HepG2 (cell line): ENCODE measurements around the gene ADGRD1. TPM values are rescaled to one million over a fixed set of nuclear protein-coding genes. Genes with fewer than 3 reads are reported as not detected.

Experiments
- ATAC-seq: fragments of 200-7000 bp; cut with Tn5 transposase; 3 replicates; pipeline ENCODE4 v1.9.1; 2020; ENCODE audit warnings: mild to moderate bottlenecking, moderate library complexity
- BruUV-seq: library from RNA; stranded (reverse); fragments of 400-500 nt; replicated peaks from 2 replicates; lab custom pipeline; 2021; lab: Mats Ljungman, UMichigan
- CTCF ChIA-PET: fragments of 300-600 bp; formaldehyde crosslinking; extraction: SDS; loops from one replicate; lab custom pipeline; 2021; ENCODE audit warnings: low total read pairs, inconsistent platforms, low intra/inter-chr PET ratio; lab: Yijun Ruan, JAX
- POLR2A ChIA-PET: fragments of 350-600 bp; sonication (Branson Sonifier 250); formaldehyde crosslinking; loops from one replicate; lab custom pipeline; 2020; ENCODE audit warnings: antibody characterized with exemption, inconsistent platforms; lab: Yijun Ruan, JAX
- DNase-seq: peaks from one replicate; pipeline ENCODE4 v3.0.0-alpha.2; 2015; ENCODE audit warnings: low spot score
- FAIRE-seq: peaks from 3 replicates; lab custom pipeline; 2011; peaks lifted over from hg19 to GRCh38; lab: Jason Lieb, UNC
- H2AFZ ChIP-seq: one replicate; pipeline ENCODE4 v1.6.1; 2011; ENCODE audit warnings: low read length, inconsistent platforms
- H3K27ac ChIP-seq: fragments of 300-600 bp; 3 replicates; pipeline ENCODE4 v1.8.0; 2011; ENCODE audit warnings: mixed run types, mild to moderate bottlenecking, mixed read lengths, low read length, inconsistent platforms; ENCODE audit not compliant: insufficient read depth; ENCODE audit errors: extremely low read length
- H3K27me3 ChIP-seq, 2 experiments: fragments of 200-600 bp in 1 of 2; 2 replicates in 1 of 2; 3 replicates in 1 of 2; pipeline versions ENCODE4 v1.6.0 to v1.8.0; 2011; ENCODE audit warnings: low read length in 2 of 2, mild to moderate bottlenecking in 2 of 2, moderate library complexity in 2 of 2, inconsistent platforms in 1 of 2; ENCODE audit not compliant: insufficient read depth in 2 of 2, control insufficient read depth in 1 of 2
- H3K36me3 ChIP-seq, 2 experiments: fragments of 200-600 bp in 1 of 2; replicated peaks in 1 of 2; 2 replicates in 1 of 2; 3 replicates in 1 of 2; pipeline versions ENCODE4 v1.5.1 to v1.8.0; 2011; ENCODE audit warnings: low read length in 2 of 2, inconsistent platforms in 1 of 2; ENCODE audit not compliant: insufficient read depth in 2 of 2, control insufficient read depth in 1 of 2
- H3K4me1 ChIP-seq: 2 replicates; pipeline ENCODE4 v1.5.1; 2012; ENCODE audit warnings: low read length, inconsistent platforms; ENCODE audit not compliant: insufficient read depth
- H3K4me2 ChIP-seq: 2 replicates; pipeline ENCODE4 v1.6.0; 2011; ENCODE audit warnings: low read depth, low read length, inconsistent platforms
- H3K4me3 ChIP-seq, 3 experiments: fragments of 200-600 bp in 1 of 3; sonication (generic), shearing (Covaris generic) in 1 of 3; replicated peaks in 1 of 3; 2 replicates each; pipeline ENCODE4 v1.5.1; 2011 to 2016; ENCODE audit warnings: low read length in 3 of 3, inconsistent platforms in 2 of 3, low read depth in 2 of 3, mild to moderate bottlenecking in 2 of 3, control low read depth in 1 of 3, mixed read lengths in 1 of 3; ENCODE audit not compliant: insufficient read depth in 1 of 3
- H3K79me2 ChIP-seq: one replicate; pipeline ENCODE4 v1.6.1; 2011; ENCODE audit warnings: low read length, inconsistent platforms; ENCODE audit not compliant: insufficient read depth
- H3K9ac ChIP-seq: 2 replicates; pipeline ENCODE4 v1.6.0; 2011; ENCODE audit warnings: mild to moderate bottlenecking, low read depth, low read length, inconsistent platforms; ENCODE audit not compliant: insufficient read depth
- H3K9me3 ChIP-seq: 2 replicates; pipeline ENCODE4 v1.5.1; 2012; ENCODE audit warnings: mild to moderate bottlenecking, low read length
- H4K20me1 ChIP-seq: 2 replicates; pipeline ENCODE4 v1.6.0; 2011; ENCODE audit warnings: inconsistent platforms, mild to moderate bottlenecking, low read length, moderate library complexity; ENCODE audit not compliant: insufficient read depth
- CTCF ChIP-seq: sonication (generic); formaldehyde crosslinking; IDR thresholded peaks from 2 replicates; pipeline ENCODE4 v1.5.0; 2020; ENCODE audit warnings: mild to moderate bottlenecking, missing genetic modification reagents, moderate library complexity
- KAT7 ChIP-seq: IDR thresholded peaks from 2 replicates; pipeline ENCODE4 v1.6.1; 2018; ENCODE audit warnings: borderline replicate concordance, missing compliant biosample characterization
- PRDM15 ChIP-seq: sonication (generic); formaldehyde crosslinking; IDR thresholded peaks from 2 replicates; pipeline ENCODE4 v1.4.0; 2020; ENCODE audit warnings: missing genetic modification reagents
- STAG1 ChIP-seq: sonication (generic); formaldehyde crosslinking; IDR thresholded peaks from 2 replicates; pipeline ENCODE4 v1.4.0; 2020; ENCODE audit warnings: missing genetic modification reagents
- THAP8 ChIP-seq: sonication (generic); formaldehyde crosslinking; IDR thresholded peaks from 2 replicates; pipeline ENCODE4 v1.5.1; 2020; ENCODE audit warnings: missing genetic modification reagents, mild to moderate bottlenecking, borderline replicate concordance
- YEATS2 ChIP-seq: sonication (generic); formaldehyde crosslinking; IDR thresholded peaks from 2 replicates; pipeline ENCODE4 v1.4.0; 2020; ENCODE audit warnings: missing genetic modification reagents, borderline replicate concordance
- ZFP62 ChIP-seq: sonication (generic); formaldehyde crosslinking; IDR thresholded peaks from 2 replicates; pipeline ENCODE4 v1.4.0; 2020; ENCODE audit warnings: missing genetic modification reagents
- ZNF18 ChIP-seq: sonication (generic); formaldehyde crosslinking; IDR thresholded peaks from 2 replicates; pipeline ENCODE4 v1.8.0; 2022; ENCODE audit warnings: mild to moderate bottlenecking, missing genetic modification reagents; ENCODE audit not compliant: insufficient replicate concordance
- ZNF335 ChIP-seq: sonication (generic); formaldehyde crosslinking; IDR thresholded peaks from 2 replicates; pipeline ENCODE4 v1.4.0; 2020; ENCODE audit warnings: missing genetic modification reagents
- ZNF7 ChIP-seq: IDR thresholded peaks from 2 replicates; pipeline ENCODE4 v1.6.1; 2016; ENCODE audit warnings: missing biosample characterization, missing genetic modification reagents
- WGBS: methylation state at CpG from one replicate; pipeline ENCODE4 v1.1.6; 2017; ENCODE audit warnings: low lambda C conversion rate; 5-methylcytosine and 5-hydroxymethylcytosine counted together
- in situ Hi-C: cut with HindIII; loops from 2 replicates; pipeline ENCODE4 v1.10.0; 2017; ENCODE audit warnings: low pct_unique_long_range_greater_than_20kb; ENCODE audit not compliant: extremely low pct_ligation_motif_present
- intact Hi-C: fragments of 100-400 bp; cut with micrococcal nuclease; formaldehyde crosslinking; loops from one replicate; pipeline ENCODE4 v1.10.0; 2022; ENCODE audit not compliant: unreplicated experiment
- polyA plus RNA-seq, 8 experiments: library from polyadenylated mRNA; depleted of rRNA in 3 of 8; stranded (reverse) in 7 of 8; unstranded in 1 of 8; fragments of >200 nt; fragmentation: Illumina TruSeq in 4 of 8; extraction: Trizol in 4 of 8; gene quantifications; 2 replicates each; pipeline versions ENCODE4 v1.2.1 to v1.2.3, GENCODE V29; 2011 to 2016; ENCODE audit warnings: low read depth in 4 of 8, missing spikeins in 1 of 8, mixed read lengths in 1 of 8; ENCODE audit not compliant: insufficient read depth in 1 of 8
- total RNA-seq, 5 experiments: library from RNA; depleted of rRNA; stranded (reverse); fragments of >200 nt; fragmentation: Illumina TruSeq; extraction: Trizol; gene quantifications; 2 replicates each; pipeline ENCODE4 v1.2.3, GENCODE V29; 2016; ENCODE audit warnings: low read depth in 1 of 5
- TF ChIP-seq, protein P1 (sequence below): sonication (generic); formaldehyde crosslinking; IDR thresholded peaks from 2 replicates; pipeline ENCODE4 v1.4.0; 2020; ENCODE audit warnings: mild to moderate bottlenecking, missing genetic modification reagents

Gene ADGRD1
- total and polyA plus RNA-seq, 2 of the 13 experiments (the other 11 are each of a cell fraction or from before 2014, with no cell fraction given) = 0.46 to 12.4 TPM

GRCh38 chr12:131116468-131117117, 162.9 kb downstream of the ADGRD1 start:
- BruUV-seq = no TSS peak
- Histone ChIP-seq H3K9ac (no peak overlapping the region), H3K27ac (no peak overlapping the region), H3K36me3 (no peaks in the 10 kb centered on the region), H3K9me3 (no peaks in the 10 kb centered on the region), H3K4me2 (no peak overlapping the region), H4K20me1 (no peaks in the 10 kb centered on the region), H2AFZ (no peak overlapping the region), H3K27me3 (no peaks in the 10 kb centered on the region), H3K4me1 (0 out of 2 replicates have a peak, but pooled peaks cover 6% of the 10 kb centered on the region), H3K79me2 (no peaks in the 10 kb centered on the region), H3K4me3 (no peak overlapping the region)
- ATAC-seq (peak; percentile 66), FAIRE-seq (no peak), DNase-seq (no peak)
- WGBS = 66% methylated on average over 8 of the region's 15 CpGs
- ChIA-PET CTCF (no interaction called here), POLR2A (no interaction called here)
- in situ Hi-C loops = loop anchor here (25.0 kb wide), 1 partner anchor 721 kb away; the partner anchor contains the start of gene MMP17
- intact Hi-C loops = no loop called here
- no peak for TF ChIP-seq KAT7 (CRISPR knock-in tag)
- no peak for TF ChIP-seq ZNF7
- no peak for TF ChIP-seq PRDM15 (CRISPR knock-in tag)
- peak; percentile 47 for TF ChIP-seq CTCF
- TF ChIP-seq THAP8 (CRISPR knock-in tag) = no peak
- no peak for TF ChIP-seq ZFP62 (CRISPR knock-in tag)
- peak; percentile 47 for TF ChIP-seq STAG1 (CRISPR knock-in tag)
- TF ChIP-seq ZNF335 (CRISPR knock-in tag) = no peak
- no peak for TF ChIP-seq YEATS2
- TF ChIP-seq, protein P1, sequence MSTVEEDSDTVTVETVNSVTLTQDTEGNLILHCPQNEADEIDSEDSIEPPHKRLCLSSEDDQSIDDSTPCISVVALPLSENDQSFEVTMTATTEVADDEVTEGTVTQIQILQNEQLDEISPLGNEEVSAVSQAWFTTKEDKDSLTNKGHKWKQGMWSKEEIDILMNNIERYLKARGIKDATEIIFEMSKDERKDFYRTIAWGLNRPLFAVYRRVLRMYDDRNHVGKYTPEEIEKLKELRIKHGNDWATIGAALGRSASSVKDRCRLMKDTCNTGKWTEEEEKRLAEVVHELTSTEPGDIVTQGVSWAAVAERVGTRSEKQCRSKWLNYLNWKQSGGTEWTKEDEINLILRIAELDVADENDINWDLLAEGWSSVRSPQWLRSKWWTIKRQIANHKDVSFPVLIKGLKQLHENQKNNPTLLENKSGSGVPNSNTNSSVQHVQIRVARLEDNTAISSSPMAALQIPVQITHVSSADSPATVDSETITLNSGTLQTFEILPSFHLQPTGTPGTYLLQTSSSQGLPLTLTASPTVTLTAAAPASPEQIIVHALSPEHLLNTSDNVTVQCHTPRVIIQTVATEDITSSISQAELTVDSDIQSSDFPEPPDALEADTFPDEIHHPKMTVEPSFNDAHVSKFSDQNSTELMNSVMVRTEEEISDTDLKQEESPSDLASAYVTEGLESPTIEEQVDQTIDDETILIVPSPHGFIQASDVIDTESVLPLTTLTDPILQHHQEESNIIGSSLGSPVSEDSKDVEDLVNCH = no peak
- no peak for TF ChIP-seq ZNF18 (CRISPR knock-in tag)
